SK-N-SH (cell line): ENCODE data around the gene DSCAM. TPM values are rescaled to one million over a fixed set of nuclear protein-coding genes. Genes with fewer than 3 reads are reported as not detected.

Source experiments
- CTCF ChIA-PET: fragments of 300-600, 350-600 bp; formaldehyde crosslinking; extraction: SDS; loops from one replicate; lab custom pipeline; 2021; lab: Yijun Ruan, JAX
- POLR2A ChIA-PET: fragments of 350-600 bp; sonication (Branson Sonifier 250); formaldehyde crosslinking; extraction: SDS; loops from one replicate; lab custom pipeline; 2020; ENCODE audit warnings: antibody characterized with exemption, inconsistent platforms; lab: Yijun Ruan, JAX
- DNase-seq: peaks from one replicate; pipeline ENCODE4 v3.0.0; 2012
- H2AFZ ChIP-seq: fragments of 200-600 bp; sonication (generic); 2 replicates; pipeline ENCODE4 v1.8.1; 2016; ENCODE audit warnings: antibody characterized with exemption, mild to moderate bottlenecking, low read depth
- H3F3A ChIP-seq: fragments of 200-600 bp; sonication (generic); replicated peaks from 2 replicates; pipeline ENCODE3; 2016; ENCODE audit warnings: antibody characterized with exemption, mild to moderate bottlenecking; ENCODE audit not compliant: insufficient read depth
- H3K27ac ChIP-seq, 2 experiments: fragments of 200-500 bp in 1 of 2; fragments of 200-600 bp in 1 of 2; sonication (Bioruptor generic) in 1 of 2; sonication (generic), shearing (Covaris generic) in 1 of 2; 2 replicates each; pipeline versions ENCODE4 v1.5.1 to v1.6.1; 2014 to 2016; ENCODE audit warnings: low read depth in 2 of 2, inconsistent platforms in 1 of 2, low read length in 1 of 2, mild to moderate bottlenecking in 1 of 2, mixed read lengths in 1 of 2
- H3K27me3 ChIP-seq: fragments of 200-600 bp; sonication (generic), shearing (Covaris generic); 2 replicates; pipeline ENCODE4 v1.6.1; 2016; ENCODE audit warnings: mixed run types; ENCODE audit not compliant: insufficient read depth
- H3K36me3 ChIP-seq, 2 experiments: fragments of 200-500 bp in 1 of 2; fragments of 200-600 bp in 1 of 2; sonication (Bioruptor generic) in 1 of 2; sonication (generic) in 1 of 2; replicated peaks in 1 of 2; 2 replicates each; pipeline versions ENCODE3 to v1.5.1; 2014 to 2016; ENCODE audit warnings: low read length in 1 of 2, mild to moderate bottlenecking in 1 of 2; ENCODE audit not compliant: insufficient read depth in 2 of 2, control insufficient read depth in 1 of 2
- H3K4me1 ChIP-seq, 2 experiments: fragments of 200-500 bp in 1 of 2; fragments of 200-600 bp in 1 of 2; sonication (Bioruptor generic) in 1 of 2; sonication (generic), shearing (Covaris generic) in 1 of 2; 2 replicates each; pipeline versions ENCODE4 v1.5.1 to v1.6.1; 2014 to 2016; ENCODE audit warnings: low read depth in 1 of 2, low read length in 1 of 2, mixed run types in 1 of 2; ENCODE audit not compliant: insufficient read depth in 2 of 2, control insufficient read depth in 1 of 2
- H3K4me2 ChIP-seq: fragments of 200-600 bp; sonication (generic), shearing (Covaris generic); 2 replicates; pipeline ENCODE4 v1.6.1; 2017; ENCODE audit warnings: mixed run types
- H3K4me3 ChIP-seq, 2 experiments: fragments of 200-500 bp in 1 of 2; fragments of 200-600 bp in 1 of 2; sonication (Bioruptor generic) in 1 of 2; sonication (generic), shearing (Covaris generic) in 1 of 2; 2 replicates each; pipeline versions ENCODE4 v1.5.1 to v1.8.1; 2014 to 2016; ENCODE audit warnings: low read depth in 2 of 2, inconsistent platforms in 1 of 2, low read length in 1 of 2, mild to moderate bottlenecking in 1 of 2, mixed read lengths in 1 of 2, moderate library complexity in 1 of 2
- H3K79me2 ChIP-seq: fragments of 200-600 bp; sonication (generic); 2 replicates; pipeline ENCODE4 v1.8.1; 2017; ENCODE audit warnings: mild to moderate bottlenecking; ENCODE audit not compliant: insufficient read depth
- H3K9ac ChIP-seq: fragments of 200-600 bp; sonication (generic); 2 replicates; pipeline ENCODE4 v1.6.1; 2017; ENCODE audit warnings: mixed run types
- H3K9me2 ChIP-seq: fragments of 200-600 bp; sonication (generic); 2 replicates; pipeline ENCODE4 v1.6.1; 2017; ENCODE audit warnings: mixed run types
- H3K9me3 ChIP-seq: fragments of 200-600 bp; sonication (generic); 2 replicates; pipeline ENCODE4 v1.6.1; 2017; ENCODE audit warnings: mixed run types, mild to moderate bottlenecking, moderate library complexity
- H4K20me1 ChIP-seq: fragments of 200-600 bp; sonication (generic); 2 replicates; pipeline ENCODE4 v1.6.1; 2017; ENCODE audit warnings: mild to moderate bottlenecking, mixed run types; ENCODE audit not compliant: insufficient read depth
- CTCF ChIP-seq: fragments of 200-600 bp; sonication (generic); IDR thresholded peaks from 2 replicates; pipeline ENCODE4 v1.6.1; 2017; ENCODE audit warnings: antibody characterized with exemption, mild to moderate bottlenecking, moderate library complexity
- FOXM1 ChIP-seq: IDR thresholded peaks from 2 replicates; pipeline ENCODE4 v1.4.0; 2012; ENCODE audit warnings: low read depth, mild to moderate bottlenecking
- GABPA ChIP-seq: IDR thresholded peaks from 2 replicates; pipeline ENCODE4 v1.4.0; 2012; ENCODE audit warnings: low read depth, mild to moderate bottlenecking
- IRF3 ChIP-seq: fragments of 150-350 bp; IDR thresholded peaks from 2 replicates; pipeline ENCODE4 v1.6.1; 2016; ENCODE audit warnings: mild to moderate bottlenecking, low read depth, low read length
- MXI1 ChIP-seq: IDR thresholded peaks from 2 replicates; pipeline ENCODE4 v1.6.1; 2012; ENCODE audit warnings: mild to moderate bottlenecking, low read depth, low read length, improper control_type of control experiment
- NRF1 ChIP-seq: IDR thresholded peaks from 2 replicates; pipeline ENCODE4 v1.6.1; 2012; ENCODE audit warnings: low read depth, mild to moderate bottlenecking, low read length
- PBX3 ChIP-seq: IDR thresholded peaks from 2 replicates; pipeline ENCODE4; 2012
- RAD21 ChIP-seq: IDR thresholded peaks from 2 replicates; pipeline ENCODE4 v1.6.1; 2012; ENCODE audit warnings: mild to moderate bottlenecking, low read length
- REST ChIP-seq: IDR thresholded peaks from 2 replicates; pipeline ENCODE4 v1.6.1; 2012; ENCODE audit warnings: mild to moderate bottlenecking, low read depth, low read length, moderate library complexity
- USF2 ChIP-seq: fragments of 150-350 bp; IDR thresholded peaks from 2 replicates; pipeline ENCODE4 v1.6.1; 2017; ENCODE audit warnings: antibody characterized with exemption, low read length, low read depth, borderline replicate concordance
- YY1 ChIP-seq: IDR thresholded peaks from 2 replicates; pipeline ENCODE4 v1.4.0; 2012; ENCODE audit warnings: low read depth, mild to moderate bottlenecking
- polyA plus RNA-seq, 3 experiments: library from polyadenylated mRNA; depleted of rRNA; stranded (reverse); fragments of >200 nt; gene quantifications; 2 replicates each; pipeline ENCODE4 v1.2.3, GENCODE V29; 2012

Gene DSCAM
- polyA plus RNA-seq, 1 of the 3 experiments (the other 2 are of a cell fraction) = not detected

GRCh38 chr21:40531016-40531415 is 315.9 kb downstream of the DSCAM start (continued):
- no peak for TF ChIP-seq REST
- TF ChIP-seq GABPA = no peak

GRCh38 chr21:40517646-40518045 is 329.3 kb downstream of the DSCAM start:
- H3K9me3 ChIP-seq = no peaks in the 10 kb centered on the region
- H3K36me3 ChIP-seq = no peaks in the 10 kb centered on the region
- no peaks in the 10 kb centered on the region for H4K20me1 ChIP-seq
- DNase-seq = no peak
- TF ChIP-seq USF2 (no peak), YY1 (no peak), MXI1 (no peak), PBX3 (no peak), IRF3 (no peak), RAD21 (no peak), CTCF (no peak), NRF1 (no peak), FOXM1 (no peak)
- TF ChIP-seq, all 33 proteins: peak for 0
- H3K27me3 ChIP-seq = no peaks in the 10 kb centered on the region
- H3K79me2 ChIP-seq = no peaks in the 10 kb centered on the region
- H3K27ac ChIP-seq = no peak overlapping the region
- ChIA-PET CTCF (no interaction called here), POLR2A (no interaction called here)
- peaks cover 0 to 3% of the 10 kb centered on the region in 2 experiments; a peak in 1 of 4 replicates for H3K4me1 ChIP-seq
- H3K9ac ChIP-seq = no peak overlapping the region
- H3K4me3 ChIP-seq = no peak overlapping the region
- no peak overlapping the region for H2AFZ ChIP-seq
- no peaks in the 10 kb centered on the region for H3K9me2 ChIP-seq
- no peaks in the 10 kb centered on the region for H3F3A ChIP-seq
- no peak overlapping the region for H3K4me2 ChIP-seq
